Stimulated activated CD8-positive, alpha-beta memory T cell treated with anti-CD3 and anti-CD28 coated beads, Interleukin-15, amount 100 ng/mL, for 4 hours (primary cell): Measurements from ENCODE around the gene PCDH7.

Source experiments
- DNase-seq, 2 donors: peaks; one replicate each; pipeline ENCODE4 v3.0.0-alpha.2; 2020; ENCODE audit warnings: low read depth in 2 of 2

PCDH7 gene

DNA sequence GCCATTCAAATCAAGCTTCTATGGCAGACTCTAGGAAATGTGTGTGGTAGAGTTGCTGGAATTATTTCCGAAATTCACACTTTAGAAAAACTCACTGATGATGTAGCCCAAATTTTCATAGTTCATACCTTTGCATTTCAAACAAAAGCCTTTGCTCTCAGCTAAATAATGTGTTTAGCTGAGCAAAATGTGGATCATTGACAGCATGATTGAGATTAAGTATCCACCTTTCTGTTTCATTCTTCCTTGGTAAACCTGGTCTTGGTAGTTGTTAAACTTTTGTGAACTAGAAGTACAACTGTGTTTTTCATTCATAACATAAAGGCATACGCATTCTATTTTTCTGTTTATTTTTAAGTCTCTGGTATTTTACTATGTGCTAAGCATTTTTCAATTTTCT, 7.2 kb downstream of the PCDH7 start:
- no peak for DNase-seq

DNA sequence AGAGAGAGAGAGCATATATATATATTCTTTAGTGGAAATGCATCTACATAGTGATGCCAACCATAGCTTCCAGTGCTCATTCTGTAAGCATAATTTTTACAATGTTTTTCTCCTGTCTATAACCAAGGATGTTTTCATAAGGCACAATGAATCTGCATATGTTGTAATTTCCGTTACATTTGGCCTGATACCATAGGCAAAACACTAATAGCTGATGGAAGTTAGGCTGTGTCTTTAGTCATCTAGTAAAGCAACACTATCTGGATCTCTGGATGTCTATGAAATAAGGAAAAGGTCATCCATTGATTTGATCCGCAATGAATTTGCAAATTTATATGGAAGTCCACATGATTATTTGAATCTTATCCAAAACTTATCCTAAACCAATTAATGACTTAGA, 8.1 kb downstream of the PCDH7 start:
- no peak for DNase-seq

DNA sequence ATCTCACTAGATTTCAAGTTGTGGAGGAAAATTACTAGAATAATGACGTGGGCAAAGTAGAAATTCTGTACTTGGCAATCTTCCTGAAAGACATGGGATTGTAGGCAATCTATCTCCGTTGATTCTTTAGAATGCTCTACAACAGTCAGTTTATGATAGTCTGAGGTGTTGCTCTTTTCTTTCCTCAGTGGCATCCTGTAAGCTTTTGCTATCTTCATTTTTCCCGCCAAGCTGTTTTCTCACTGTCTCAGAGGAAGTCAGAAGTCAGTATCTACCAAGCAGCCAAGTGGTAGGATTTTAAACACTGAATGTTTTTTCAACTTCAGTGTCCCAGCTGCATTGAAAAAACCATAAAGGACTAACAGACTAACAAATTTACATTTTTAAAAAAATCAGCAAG, 23.7 kb downstream of the PCDH7 start:
- no peak for DNase-seq

DNA sequence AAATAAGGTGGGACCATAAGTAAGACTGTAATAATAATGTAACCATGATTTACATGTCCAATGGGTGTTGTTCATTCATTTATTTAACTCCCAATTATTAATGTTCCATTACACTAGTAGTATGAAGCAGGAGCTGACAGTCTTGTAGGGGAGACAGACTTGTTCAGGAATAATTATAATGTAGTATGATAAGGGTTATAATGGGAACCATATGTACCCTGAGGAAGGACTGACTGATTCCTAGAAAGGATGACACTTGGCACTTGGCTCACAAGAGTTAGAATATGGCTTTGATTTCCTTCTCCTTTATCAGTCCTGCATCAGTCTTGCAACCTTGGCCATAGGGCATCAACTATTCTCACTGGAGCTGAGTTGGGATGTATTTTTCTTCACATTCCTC, 24.2 kb downstream of the PCDH7 start:
- no peak for DNase-seq

DNA sequence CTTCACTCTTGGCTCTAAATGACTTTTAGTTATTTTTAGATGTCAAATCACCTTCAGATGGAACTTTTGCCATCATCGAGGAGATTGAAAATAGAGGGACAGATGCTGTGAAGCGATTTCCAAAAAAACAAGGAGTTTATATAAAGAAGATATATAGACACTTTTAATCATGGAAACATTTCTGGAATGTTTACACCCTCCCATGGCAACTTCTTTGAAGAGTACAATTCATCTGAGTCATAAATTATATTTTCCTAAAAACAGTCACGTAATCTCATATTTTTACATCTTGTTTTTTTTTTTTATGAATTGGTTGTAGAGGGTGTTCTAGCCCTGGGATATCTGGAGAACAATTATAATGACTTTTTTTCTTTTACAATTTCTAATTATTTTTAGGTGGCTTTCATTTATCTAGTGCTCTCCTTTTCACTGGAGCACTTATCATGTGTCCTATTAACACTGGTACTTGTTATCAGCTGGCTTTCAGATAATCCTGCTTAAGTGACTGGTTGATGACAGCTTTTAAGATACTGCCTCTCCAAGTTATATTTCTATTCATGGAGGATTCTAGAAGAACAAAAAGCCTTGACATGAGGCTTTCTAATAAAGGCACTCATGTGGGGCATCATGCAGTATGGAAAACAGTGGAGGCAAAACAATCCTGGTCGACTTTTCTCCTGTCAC, 24.9 kb downstream of the PCDH7 start:
- DNase-seq = no peak

- DNase-seq = no peak
These were observed 26.6 kb downstream of the PCDH7 start for GRCh38 chr4:30746735-30747134.

GRCh38 chr4:30753316-30753715, 33.1 kb downstream of the PCDH7 start:
- DNase-seq = no peak

DNA sequence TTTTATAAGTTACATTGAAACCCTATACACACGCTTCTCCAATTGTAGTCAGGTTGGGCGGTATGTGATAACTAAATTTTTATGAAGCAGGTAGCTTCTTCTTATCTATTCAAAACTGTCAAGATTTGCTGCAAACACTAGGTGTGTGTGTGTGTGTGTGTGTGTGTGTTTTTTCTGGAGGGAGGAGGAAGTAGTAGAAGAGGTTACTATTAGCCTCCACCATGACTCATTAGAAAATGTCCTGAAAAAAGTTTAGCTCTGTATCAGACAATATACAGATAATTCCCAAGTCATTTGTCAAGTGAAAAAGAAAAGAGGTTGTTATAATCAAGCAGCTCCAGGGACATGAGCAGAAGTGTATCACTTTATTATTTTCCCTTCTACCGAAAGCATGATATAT, 33.9 kb downstream of the PCDH7 start:
- DNase-seq = no peak

- no peak for DNase-seq
These were observed 35.2 kb downstream of the PCDH7 start for GRCh38 chr4:30755346-30755745.

DNA sequence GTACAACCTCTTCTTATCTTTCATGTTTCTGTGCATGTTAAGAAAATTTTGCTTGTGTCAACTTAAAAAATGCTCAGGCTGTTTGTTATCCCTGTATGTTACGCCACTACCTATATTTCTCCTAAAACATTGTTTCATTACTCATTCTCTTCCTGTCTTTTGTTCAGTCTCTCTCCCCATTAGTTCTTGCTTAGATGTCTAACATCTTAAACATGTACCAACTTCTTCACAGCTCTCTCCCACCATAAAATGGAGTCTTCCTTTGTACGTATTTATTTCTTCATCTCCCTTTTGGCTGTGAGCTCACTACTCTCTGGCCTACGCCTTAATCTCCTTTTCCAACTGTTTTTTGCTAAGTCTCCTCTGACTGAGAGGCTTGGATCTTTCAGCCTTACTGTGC, 36.4 kb downstream of the PCDH7 start:
- DNase-seq = no peak

GRCh38 chr4:30757357-30757756, 37.2 kb downstream of the PCDH7 start:
- no peak for DNase-seq

DNA sequence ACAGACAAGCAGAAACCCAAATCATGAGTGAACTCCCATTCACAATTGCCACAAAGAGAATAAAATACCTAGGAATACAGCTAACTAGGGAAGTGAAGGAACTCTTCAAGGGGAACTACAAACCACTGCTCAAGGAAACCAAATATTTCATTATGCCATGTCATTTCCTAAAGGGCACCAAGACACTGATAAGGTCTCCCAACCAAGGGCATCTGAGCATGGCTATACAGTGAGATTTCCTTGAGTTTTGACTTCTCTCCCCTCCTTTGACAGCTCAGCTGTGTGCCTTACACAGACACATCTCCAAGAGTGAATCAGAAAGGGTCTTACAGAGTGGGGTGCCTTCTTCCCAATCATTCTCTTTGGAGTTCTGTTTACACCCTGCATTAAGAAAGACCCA, 40.4 kb downstream of the PCDH7 start:
- DNase-seq = no peak

- DNase-seq = no peak
These were observed 43.2 kb downstream of the PCDH7 start for GRCh38 chr4:30763321-30763727.

DNA sequence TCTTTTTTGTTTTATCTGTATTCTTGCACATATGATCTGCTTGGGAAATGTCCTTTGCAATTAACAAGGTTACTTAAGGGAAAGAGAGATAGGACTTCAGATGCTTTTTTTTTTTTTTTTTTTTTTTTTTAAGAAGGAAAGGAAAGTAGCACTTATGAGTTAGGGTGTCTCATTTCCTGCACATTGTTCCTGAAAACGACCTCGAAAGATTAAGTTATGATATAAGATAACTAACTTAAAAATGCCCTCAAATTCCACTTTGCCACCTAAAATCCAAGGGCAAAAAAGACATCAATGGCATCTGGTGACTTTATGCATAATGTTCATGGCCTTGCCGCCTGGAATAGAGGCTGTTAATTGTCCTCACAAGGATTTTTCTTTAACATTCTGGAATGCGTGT, 44.9 kb downstream of the PCDH7 start:
- DNase-seq = no peak

GRCh38 chr4:30767147-30767845, 47.1 kb downstream of the PCDH7 start:
- no peak for DNase-seq

DNA sequence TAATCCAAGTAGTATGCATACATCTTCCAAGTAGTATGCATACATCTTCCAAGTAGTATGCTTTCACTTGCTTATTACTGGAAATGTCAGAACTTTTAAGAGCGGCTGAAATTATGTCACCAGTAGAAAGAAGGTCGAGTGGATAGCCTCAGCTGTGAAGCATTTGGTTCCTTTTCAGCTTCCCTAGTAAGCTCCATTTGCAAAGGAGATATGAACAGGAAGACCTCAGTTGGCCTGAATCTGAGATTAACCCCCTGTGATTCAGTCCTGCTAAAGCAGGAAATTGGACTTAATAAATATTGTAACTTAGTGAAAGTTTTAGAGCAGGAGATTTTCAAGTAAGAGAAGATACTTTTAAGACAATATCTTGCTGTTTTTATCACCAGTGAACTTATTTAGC, 48.1 kb downstream of the PCDH7 start:
- no peak for DNase-seq

DNA sequence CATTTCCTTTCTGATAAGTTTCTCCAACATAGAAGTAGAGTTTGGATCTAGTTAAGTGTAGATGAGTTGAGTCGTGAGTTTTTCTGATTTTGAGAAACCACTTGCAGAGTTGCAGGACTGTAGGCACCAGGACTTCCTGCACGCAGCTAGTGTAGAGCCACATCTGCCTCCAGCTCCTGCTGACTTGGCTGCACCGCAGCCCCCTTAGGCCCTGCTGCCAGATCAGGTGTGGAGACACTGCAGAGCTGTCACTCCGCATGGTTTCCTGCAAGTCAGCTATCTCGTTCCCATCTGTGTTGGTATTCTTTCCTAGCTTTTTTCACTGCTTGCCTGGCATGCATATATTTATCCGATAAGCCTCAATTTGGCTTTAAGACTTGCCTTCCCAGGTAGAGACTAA, 48.9 kb downstream of the PCDH7 start:
- no peak for DNase-seq

DNA sequence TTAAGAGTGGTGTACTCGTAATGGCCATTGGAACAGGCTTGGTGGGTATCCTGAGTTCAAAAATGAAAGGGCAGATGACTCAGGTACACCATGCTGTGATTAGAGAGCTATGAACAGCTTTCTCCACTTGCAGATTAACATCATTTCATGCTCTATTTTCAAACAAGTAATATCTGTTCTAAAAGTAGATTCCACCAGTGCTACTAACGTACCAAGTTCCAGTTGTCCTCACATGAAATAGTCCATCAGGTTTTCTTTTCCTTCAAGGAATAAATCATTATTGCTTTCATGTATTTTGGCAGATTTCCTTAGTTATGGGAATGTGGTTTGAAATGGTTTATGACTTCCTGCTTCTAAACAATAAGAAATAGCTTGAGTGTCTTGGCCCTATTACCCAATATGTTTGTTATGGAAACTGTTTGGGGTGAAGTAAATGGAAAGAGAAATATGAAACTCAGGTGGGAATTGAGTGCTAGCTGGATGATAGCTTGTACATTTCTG, 49.9 kb downstream of the PCDH7 start:
- DNase-seq = no peak

DNA sequence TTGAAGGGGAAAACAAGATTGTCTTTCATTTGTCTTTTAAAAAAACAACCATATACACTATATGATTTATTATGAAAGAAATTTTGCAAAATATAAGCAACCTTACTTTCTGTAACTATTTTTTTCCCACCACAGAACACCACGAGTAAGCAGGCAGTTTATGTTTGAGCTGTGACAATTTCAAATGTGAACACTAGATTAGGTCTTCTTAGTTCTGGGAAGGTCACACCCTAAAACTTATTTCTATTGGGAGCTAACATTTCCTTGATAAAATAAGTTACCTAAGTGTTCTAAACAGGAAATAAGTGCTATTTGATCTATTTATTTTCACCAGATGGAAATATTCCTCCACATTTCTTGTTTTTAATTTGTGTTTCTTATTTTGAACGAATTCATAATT, 50.6 kb downstream of the PCDH7 start:
- DNase-seq = no peak

- no peak for DNase-seq
These were observed 56.3 kb downstream of the PCDH7 start for GRCh38 chr4:30776451-30776850.

- no peak for DNase-seq
These were observed 56.8 kb downstream of the PCDH7 start for GRCh38 chr4:30776921-30777415.
